SK-N-SH (cell line): ENCODE results near the gene SLCO3A1. TPM values are rescaled to one million over a fixed set of nuclear protein-coding genes. Genes with fewer than 3 reads are reported as not detected.
"Not testable (repeated sequence)": the region's sequence is repeated elsewhere in the genome, so short reads cannot be mapped to it uniquely, and the experiment has no call there.

Source experiments
- CTCF ChIA-PET: fragments of 300-600, 350-600 bp; formaldehyde crosslinking; extraction: SDS; loops from one replicate; lab custom pipeline; 2021; lab: Yijun Ruan, JAX
- POLR2A ChIA-PET: fragments of 350-600 bp; sonication (Branson Sonifier 250); formaldehyde crosslinking; extraction: SDS; loops from one replicate; lab custom pipeline; 2020; ENCODE audit warnings: antibody characterized with exemption, inconsistent platforms; lab: Yijun Ruan, JAX
- DNase-seq: peaks from one replicate; pipeline ENCODE4 v3.0.0; 2012
- H2AFZ ChIP-seq: fragments of 200-600 bp; sonication (generic); 2 replicates; pipeline ENCODE4 v1.8.1; 2016; ENCODE audit warnings: antibody characterized with exemption, mild to moderate bottlenecking, low read depth
- H3F3A ChIP-seq: fragments of 200-600 bp; sonication (generic); replicated peaks from 2 replicates; pipeline ENCODE3; 2016; ENCODE audit warnings: antibody characterized with exemption, mild to moderate bottlenecking; ENCODE audit not compliant: insufficient read depth
- H3K27ac ChIP-seq, 2 experiments: fragments of 200-500 bp in 1 of 2; fragments of 200-600 bp in 1 of 2; sonication (Bioruptor generic) in 1 of 2; sonication (generic), shearing (Covaris generic) in 1 of 2; 2 replicates each; pipeline versions ENCODE4 v1.5.1 to v1.6.1; 2014 to 2016; ENCODE audit warnings: low read depth in 2 of 2, inconsistent platforms in 1 of 2, low read length in 1 of 2, mild to moderate bottlenecking in 1 of 2, mixed read lengths in 1 of 2
- H3K27me3 ChIP-seq: fragments of 200-600 bp; sonication (generic), shearing (Covaris generic); 2 replicates; pipeline ENCODE4 v1.6.1; 2016; ENCODE audit warnings: mixed run types; ENCODE audit not compliant: insufficient read depth
- H3K36me3 ChIP-seq, 2 experiments: fragments of 200-500 bp in 1 of 2; fragments of 200-600 bp in 1 of 2; sonication (Bioruptor generic) in 1 of 2; sonication (generic) in 1 of 2; replicated peaks in 1 of 2; 2 replicates each; pipeline versions ENCODE3 to v1.5.1; 2014 to 2016; ENCODE audit warnings: low read length in 1 of 2, mild to moderate bottlenecking in 1 of 2; ENCODE audit not compliant: insufficient read depth in 2 of 2, control insufficient read depth in 1 of 2
- H3K4me1 ChIP-seq, 2 experiments: fragments of 200-500 bp in 1 of 2; fragments of 200-600 bp in 1 of 2; sonication (Bioruptor generic) in 1 of 2; sonication (generic), shearing (Covaris generic) in 1 of 2; 2 replicates each; pipeline versions ENCODE4 v1.5.1 to v1.6.1; 2014 to 2016; ENCODE audit warnings: low read depth in 1 of 2, low read length in 1 of 2, mixed run types in 1 of 2; ENCODE audit not compliant: insufficient read depth in 2 of 2, control insufficient read depth in 1 of 2
- H3K4me2 ChIP-seq: fragments of 200-600 bp; sonication (generic), shearing (Covaris generic); 2 replicates; pipeline ENCODE4 v1.6.1; 2017; ENCODE audit warnings: mixed run types
- H3K4me3 ChIP-seq, 2 experiments: fragments of 200-500 bp in 1 of 2; fragments of 200-600 bp in 1 of 2; sonication (Bioruptor generic) in 1 of 2; sonication (generic), shearing (Covaris generic) in 1 of 2; 2 replicates each; pipeline versions ENCODE4 v1.5.1 to v1.8.1; 2014 to 2016; ENCODE audit warnings: low read depth in 2 of 2, inconsistent platforms in 1 of 2, low read length in 1 of 2, mild to moderate bottlenecking in 1 of 2, mixed read lengths in 1 of 2, moderate library complexity in 1 of 2
- H3K79me2 ChIP-seq: fragments of 200-600 bp; sonication (generic); 2 replicates; pipeline ENCODE4 v1.8.1; 2017; ENCODE audit warnings: mild to moderate bottlenecking; ENCODE audit not compliant: insufficient read depth
- H3K9ac ChIP-seq: fragments of 200-600 bp; sonication (generic); 2 replicates; pipeline ENCODE4 v1.6.1; 2017; ENCODE audit warnings: mixed run types
- H3K9me2 ChIP-seq: fragments of 200-600 bp; sonication (generic); 2 replicates; pipeline ENCODE4 v1.6.1; 2017; ENCODE audit warnings: mixed run types
- H3K9me3 ChIP-seq: fragments of 200-600 bp; sonication (generic); 2 replicates; pipeline ENCODE4 v1.6.1; 2017; ENCODE audit warnings: mixed run types, mild to moderate bottlenecking, moderate library complexity
- H4K20me1 ChIP-seq: fragments of 200-600 bp; sonication (generic); 2 replicates; pipeline ENCODE4 v1.6.1; 2017; ENCODE audit warnings: mild to moderate bottlenecking, mixed run types; ENCODE audit not compliant: insufficient read depth
- CHD2 ChIP-seq: fragments of 150-350 bp; IDR thresholded peaks from 2 replicates; pipeline ENCODE4 v1.6.1; 2018; ENCODE audit warnings: low read length; ENCODE audit not compliant: partially characterized antibody
- ELF1 ChIP-seq: IDR thresholded peaks from 2 replicates; pipeline ENCODE4 v1.4.0; 2012
- EP300 ChIP-seq, 2 experiments: IDR thresholded peaks; 2 replicates each; pipeline versions ENCODE4 v1.4.0 to v1.6.1; 2012; ENCODE audit warnings: borderline replicate concordance in 1 of 2, low read depth in 1 of 2, low read length in 1 of 2
- EZH2phosphoT487 ChIP-seq: fragments of 200-600 bp; sonication (generic); IDR thresholded peaks from 2 replicates; pipeline ENCODE4 v1.6.1; 2017; ENCODE audit warnings: low read depth, mixed run types, mild to moderate bottlenecking, antibody characterized with exemption, moderate library complexity, borderline replicate concordance
- GABPA ChIP-seq: IDR thresholded peaks from 2 replicates; pipeline ENCODE4 v1.4.0; 2012; ENCODE audit warnings: low read depth, mild to moderate bottlenecking
- GATA2 ChIP-seq: sonication (generic); formaldehyde crosslinking; IDR thresholded peaks from 2 replicates; pipeline ENCODE4 v1.5.0; 2020; ENCODE audit warnings: mild to moderate bottlenecking, missing genetic modification reagents
- JUND ChIP-seq: IDR thresholded peaks from 2 replicates; pipeline ENCODE4 v1.4.0; 2012
- MEF2A ChIP-seq: IDR thresholded peaks from 2 replicates; pipeline ENCODE4 v1.4.0; 2012; ENCODE audit warnings: low read depth, borderline replicate concordance
- MXI1 ChIP-seq: IDR thresholded peaks from 2 replicates; pipeline ENCODE4 v1.6.1; 2012; ENCODE audit warnings: mild to moderate bottlenecking, low read depth, low read length, improper control_type of control experiment
- NFIC ChIP-seq: IDR thresholded peaks from 2 replicates; pipeline ENCODE4 v1.4.0; 2012; ENCODE audit warnings: borderline replicate concordance
- POLR2AphosphoS5 ChIP-seq: IDR thresholded peaks from 2 replicates; pipeline ENCODE4 v1.6.1; 2012; ENCODE audit warnings: low read depth, low read length
- RAD21 ChIP-seq: IDR thresholded peaks from 2 replicates; pipeline ENCODE4 v1.6.1; 2012; ENCODE audit warnings: mild to moderate bottlenecking, low read length
- RCOR1 ChIP-seq: fragments of 150-350 bp; IDR thresholded peaks from 2 replicates; pipeline ENCODE4 v1.6.1; 2017; ENCODE audit warnings: antibody characterized with exemption, low read length
- RFX5 ChIP-seq: IDR thresholded peaks from 2 replicates; pipeline ENCODE4 v1.6.1; 2012; ENCODE audit warnings: mild to moderate bottlenecking, improper control_type of control experiment, low read length
- RXRA ChIP-seq: IDR thresholded peaks from 2 replicates; pipeline ENCODE4 v1.4.0; 2012; ENCODE audit warnings: low read depth, mild to moderate bottlenecking, borderline replicate concordance
- SIN3A ChIP-seq: IDR thresholded peaks from 2 replicates; pipeline ENCODE4 v1.6.1; 2012; ENCODE audit warnings: low read depth, mild to moderate bottlenecking, low read length, moderate library complexity, borderline replicate concordance
- YY1 ChIP-seq: IDR thresholded peaks from 2 replicates; pipeline ENCODE4 v1.4.0; 2012; ENCODE audit warnings: low read depth, mild to moderate bottlenecking
- WGBS: methylation state at CpG from one replicate; pipeline ENCODE4 v1.1.6; 2017; ENCODE audit warnings: low lambda C conversion rate; 5-methylcytosine and 5-hydroxymethylcytosine counted together
- polyA plus RNA-seq, 3 experiments: library from polyadenylated mRNA; depleted of rRNA; stranded (reverse); fragments of >200 nt; gene quantifications; 2 replicates each; pipeline ENCODE4 v1.2.3, GENCODE V29; 2012
- TF ChIP-seq, protein P1 (sequence below): IDR thresholded peaks from 2 replicates; pipeline ENCODE4 v1.4.0; 2012; ENCODE audit warnings: low read depth, borderline replicate concordance

SLCO3A1 gene
- polyA plus RNA-seq, 1 of the 3 experiments (the other 2 are of a cell fraction) = 19.7 TPM

DNA sequence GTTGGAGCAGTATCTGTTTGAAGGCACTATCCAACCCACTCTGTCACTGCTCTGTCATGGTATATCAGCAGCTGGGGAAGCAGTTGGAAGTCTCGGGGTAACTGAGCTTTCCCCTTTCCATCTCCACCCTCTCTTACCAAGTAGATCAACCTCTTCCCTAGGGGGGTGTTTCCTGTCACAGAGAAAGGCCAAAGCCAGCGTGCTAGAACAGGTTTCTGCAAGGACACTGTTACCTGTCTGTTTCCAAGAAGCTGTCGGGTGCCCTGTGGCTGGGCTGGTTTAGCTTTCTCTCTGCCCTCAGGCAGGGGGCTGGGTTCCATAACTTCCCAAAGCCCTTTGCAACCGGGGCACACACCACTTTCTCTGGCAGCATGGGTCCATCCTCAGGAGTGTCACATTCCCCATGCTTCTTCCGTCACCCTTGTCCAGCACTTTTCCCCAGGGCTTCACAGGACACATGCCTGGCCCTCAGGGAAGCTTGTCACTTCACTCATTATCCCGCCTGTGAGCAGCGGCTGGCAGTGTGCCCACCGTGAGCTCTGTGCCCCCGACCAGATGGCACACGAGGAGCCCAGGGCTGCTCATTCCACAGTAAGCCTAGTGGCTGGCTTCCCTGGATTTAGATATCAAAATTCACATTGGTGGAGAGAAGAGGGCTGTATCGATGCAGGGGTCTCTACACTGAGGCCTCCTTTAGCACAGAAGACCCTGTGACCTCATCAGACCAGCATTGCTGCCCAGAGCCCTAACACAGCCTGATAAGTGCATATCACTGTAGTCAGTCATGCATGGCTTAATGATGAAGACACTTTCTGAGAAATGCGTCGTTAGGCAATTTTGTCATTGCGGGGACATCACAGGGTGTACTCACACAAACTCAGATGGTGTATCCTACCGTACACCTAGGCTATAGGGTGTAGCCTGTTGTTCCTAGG, 205.8 kb downstream of the SLCO3A1 start:
- WGBS = 94% methylated on average over 9 of the region's 15 CpGs
- no peak overlapping the region for H3K4me3 ChIP-seq
- no peaks in the 10 kb centered on the region for H3K9me3 ChIP-seq
- H3K36me3 ChIP-seq = no peaks in the 10 kb centered on the region
- no peaks in the 10 kb centered on the region for H3F3A ChIP-seq
- TF ChIP-seq GATA2 (peak; percentile 28; the same call in 1 of the 2 replicates), RAD21 (no peak), YY1 (no peak)
- peak; percentile 67 for DNase-seq
- ChIA-PET CTCF (interaction anchor here (2.2 kb wide), 1 partner anchor 18 kb away, joined by 11 read pairs; no protein-coding TSS in a partner anchor), POLR2A (no interaction called here)
- no peak overlapping the region for H3K4me2 ChIP-seq
- H4K20me1 ChIP-seq = no peaks in the 10 kb centered on the region
- no peak overlapping the region for H2AFZ ChIP-seq
- H3K27me3 ChIP-seq = no peaks in the 10 kb centered on the region
- H3K9me2 ChIP-seq = no peaks in the 10 kb centered on the region
- H3K79me2 ChIP-seq = no peaks in the 10 kb centered on the region; the same call in 1 of the 2 replicates
- H3K9ac ChIP-seq = no peak overlapping the region
- no peak overlapping the region for H3K27ac ChIP-seq
- peaks cover 0 to 10% of the 10 kb centered on the region in 2 experiments; a peak in 1 of 4 replicates for H3K4me1 ChIP-seq

DNA sequence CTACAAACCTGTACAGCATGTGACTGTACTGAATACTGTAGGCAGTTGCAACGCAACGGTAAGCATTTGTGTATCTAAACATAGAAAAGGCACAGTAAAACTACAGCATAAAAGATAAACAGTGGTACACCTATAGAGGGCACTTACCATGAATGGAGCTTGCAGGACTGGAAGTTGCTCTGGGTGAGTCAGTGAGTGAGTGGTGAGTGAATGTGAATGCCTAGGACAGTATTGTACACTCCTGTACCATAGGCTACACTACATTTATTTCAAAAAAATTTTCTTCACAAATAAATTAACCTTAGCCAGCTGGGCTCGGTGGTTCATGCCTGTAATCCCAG, 206.4 kb downstream of the SLCO3A1 start:
- H3K4me2 ChIP-seq, H3K9me2 ChIP-seq, H3F3A ChIP-seq, H3K36me3 ChIP-seq, H3K4me1 ChIP-seq, DNase-seq, H3K27me3 ChIP-seq, H3K27ac ChIP-seq, H3K79me2 ChIP-seq, H3K9me3 ChIP-seq, H3K4me3 ChIP-seq, H2AFZ ChIP-seq, H3K9ac ChIP-seq, H4K20me1 ChIP-seq, POLR2A ChIA-PET: not testable (repeated sequence)
- 76% methylated on average over 3 of the region's 3 CpGs for WGBS
- CTCF ChIA-PET = interaction anchor here (1.5 to 2.2 kb wide), 2 partner anchors 18 to 119 kb away, joined by 5 to 11 read pairs; no protein-coding TSS in a partner anchor

DNA sequence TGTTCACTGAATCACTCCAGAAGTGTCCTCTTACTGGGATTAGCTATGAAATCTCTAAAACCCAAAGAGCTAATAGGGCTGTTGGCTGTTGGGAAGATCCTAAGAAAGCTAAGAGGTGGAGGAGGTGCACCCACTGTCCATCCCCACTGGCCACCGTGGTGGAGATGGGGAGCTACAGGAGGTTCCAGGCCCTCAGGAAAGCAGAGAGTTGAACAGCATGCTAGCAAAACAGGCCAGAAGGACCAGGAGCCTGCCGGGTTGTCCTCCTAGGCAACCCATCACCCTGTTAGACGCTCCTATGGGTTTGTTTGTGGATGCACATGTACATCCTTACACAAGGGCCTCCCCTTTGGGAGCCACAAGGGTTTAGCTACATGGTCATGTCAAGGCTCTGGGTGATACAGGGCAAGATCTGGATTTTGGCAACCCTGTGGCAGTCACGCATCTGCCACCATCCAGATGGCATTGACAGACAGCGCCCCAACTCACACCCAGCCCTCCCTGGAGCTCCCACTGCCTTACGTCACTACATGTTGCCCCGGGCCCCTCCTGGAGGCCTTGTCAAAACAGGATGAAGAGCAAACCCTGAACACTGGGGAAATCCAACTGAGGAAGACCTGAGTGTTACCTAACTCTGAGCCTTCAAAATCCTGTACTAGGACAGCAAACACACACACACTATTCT, 208.1 kb downstream of the SLCO3A1 start:
- Histone ChIP-seq H3K9ac (no peak overlapping the region), H2AFZ (no peak overlapping the region), H3K79me2 (no peaks in the 10 kb centered on the region; the same call in 1 of the 2 replicates), H3K36me3 (no peaks in the 10 kb centered on the region), H3K4me1 (peaks cover 0 to 10% of the 10 kb centered on the region in 2 experiments; a peak in 1 of 4 replicates), H3F3A (peaks cover 3% of the 10 kb centered on the region), H4K20me1 (no peaks in the 10 kb centered on the region), H3K9me3 (no peaks in the 10 kb centered on the region), H3K4me2 (no peak overlapping the region), H3K27me3 (no peaks in the 10 kb centered on the region), H3K27ac (no peak overlapping the region), H3K4me3 (no peak overlapping the region), H3K9me2 (no peaks in the 10 kb centered on the region)
- DNase-seq = no peak
- ChIA-PET CTCF (interaction anchor here (1.0 to 1.5 kb wide), 3 partner anchors 34 to 355 kb away, joined by 3 to 5 read pairs (median 4); no protein-coding TSS in a partner anchor), POLR2A (interaction anchor here (0.5 kb wide), 1 partner anchor 13 kb away, joined by 3 read pairs; no protein-coding TSS in a partner anchor)
- WGBS = 87% methylated on average over 3 of the region's 7 CpGs
- TF ChIP-seq ELF1 (no peak), MXI1 (no peak), CHD2 (no peak), EP300 (IDR thresholded peaks at IDR 0.05; ENCODE audit: borderline replicate concordance in 1 of 2, low read depth in 1 of 2, low read length in 1 of 2) (no peak), YY1 (no peak), JUND (no peak), EZH2phosphoT487 (no peak), GABPA (no peak), RAD21 (no peak), RFX5 (no peak), POLR2AphosphoS5 (no peak), RCOR1 (no peak), MEF2A (no peak), SIN3A (no peak), RXRA (no peak), NFIC (no peak)
- TF ChIP-seq, protein P1, sequence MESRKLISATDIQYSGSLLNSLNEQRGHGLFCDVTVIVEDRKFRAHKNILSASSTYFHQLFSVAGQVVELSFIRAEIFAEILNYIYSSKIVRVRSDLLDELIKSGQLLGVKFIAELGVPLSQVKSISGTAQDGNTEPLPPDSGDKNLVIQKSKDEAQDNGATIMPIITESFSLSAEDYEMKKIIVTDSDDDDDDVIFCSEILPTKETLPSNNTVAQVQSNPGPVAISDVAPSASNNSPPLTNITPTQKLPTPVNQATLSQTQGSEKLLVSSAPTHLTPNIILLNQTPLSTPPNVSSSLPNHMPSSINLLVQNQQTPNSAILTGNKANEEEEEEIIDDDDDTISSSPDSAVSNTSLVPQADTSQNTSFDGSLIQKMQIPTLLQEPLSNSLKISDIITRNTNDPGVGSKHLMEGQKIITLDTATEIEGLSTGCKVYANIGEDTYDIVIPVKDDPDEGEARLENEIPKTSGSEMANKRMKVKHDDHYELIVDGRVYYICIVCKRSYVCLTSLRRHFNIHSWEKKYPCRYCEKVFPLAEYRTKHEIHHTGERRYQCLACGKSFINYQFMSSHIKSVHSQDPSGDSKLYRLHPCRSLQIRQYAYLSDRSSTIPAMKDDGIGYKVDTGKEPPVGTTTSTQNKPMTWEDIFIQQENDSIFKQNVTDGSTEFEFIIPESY = no peak
